SIG-M5 treated with dmso at 0.1 percent for 504 hours (cell line): ENCODE results near the gene SH3TC2.

Source experiments
- DNase-seq: peaks from one replicate; lab custom pipeline; 2025; ENCODE audit not compliant: unreplicated experiment; lab: John Stamatoyannopoulos, UW

Gene SH3TC2

GRCh38 chr5:149002761-149003689 is 59.8 kb downstream of the SH3TC2 start:
- no peak for DNase-seq

- DNase-seq = no peak
Observed at GRCh38 chr5:149002053-149002452, 60.8 kb downstream of the SH3TC2 start.

- no peak for DNase-seq
Observed at GRCh38 chr5:149001162-149001561, 61.7 kb downstream of the SH3TC2 start.

- DNase-seq = no peak
Observed at GRCh38 chr5:148999741-149000140, 63.1 kb downstream of the SH3TC2 start.

GRCh38 chr5:148998174-148998797 is 64.6 kb downstream of the SH3TC2 start:
- peak; percentile 45 for DNase-seq

GRCh38 chr5:148996270-148996669 is 66.6 kb downstream of the SH3TC2 start:
- DNase-seq = no peak

- no peak for DNase-seq
Observed at GRCh38 chr5:148995791-148996190, 67.1 kb downstream of the SH3TC2 start.

- no peak for DNase-seq
Observed at GRCh38 chr5:148993283-148993936, 69.5 kb downstream of the SH3TC2 start.

GRCh38 chr5:148992265-148992664 is 70.6 kb downstream of the SH3TC2 start:
- DNase-seq = no peak

GRCh38 chr5:148991566-148991965 is 71.3 kb downstream of the SH3TC2 start:
- DNase-seq = no peak

GRCh38 chr5:148990817-148991216 is 72.0 kb downstream of the SH3TC2 start:
- DNase-seq = no peak

- no peak for DNase-seq
Observed at GRCh38 chr5:148989567-148989966, 73.3 kb downstream of the SH3TC2 start.

GRCh38 chr5:148988328-148988727 is 74.5 kb downstream of the SH3TC2 start:
- DNase-seq = no peak

GRCh38 chr5:148986636-148987035 is 76.2 kb downstream of the SH3TC2 start:
- no peak for DNase-seq

GRCh38 chr5:148984345-148984744 is 78.5 kb downstream of the SH3TC2 start:
- no peak for DNase-seq

- no peak for DNase-seq
Observed at GRCh38 chr5:148981353-148981752, 81.5 kb downstream of the SH3TC2 start.

- DNase-seq = no peak
Observed at GRCh38 chr5:148980731-148981130, 82.1 kb downstream of the SH3TC2 start.

GRCh38 chr5:148979083-148979723 is 83.7 kb downstream of the SH3TC2 start:
- no peak for DNase-seq

- DNase-seq = no peak
Observed at GRCh38 chr5:148978370-148979082, 84.3 kb downstream of the SH3TC2 start.

GRCh38 chr5:148976569-148977381 is 86.1 kb downstream of the SH3TC2 start:
- DNase-seq = no peak
